Vagina (tissue), 2 donors: ENCODE results near the gene ARID1B.

Experiments
- CTCF ChIP-seq, 3 experiments: fragments of 450-650 bp in 2 of 3; fragments of 200-600 bp in 1 of 3; sonication (generic) in 1 of 3; IDR thresholded peaks; one replicate each; pipeline ENCODE4 v1.5.1; 2017 to 2019; ENCODE audit warnings: antibody characterized with exemption in 3 of 3, mild to moderate bottlenecking in 2 of 3, moderate library complexity in 2 of 3
- POLR2A ChIP-seq, 2 donors: fragments of 450-650 bp; IDR thresholded peaks; one replicate each; pipeline ENCODE4 v1.6.1; 2017; ENCODE audit warnings: antibody characterized with exemption in 2 of 2, mild to moderate bottlenecking in 2 of 2, moderate library complexity in 2 of 2

DNA sequence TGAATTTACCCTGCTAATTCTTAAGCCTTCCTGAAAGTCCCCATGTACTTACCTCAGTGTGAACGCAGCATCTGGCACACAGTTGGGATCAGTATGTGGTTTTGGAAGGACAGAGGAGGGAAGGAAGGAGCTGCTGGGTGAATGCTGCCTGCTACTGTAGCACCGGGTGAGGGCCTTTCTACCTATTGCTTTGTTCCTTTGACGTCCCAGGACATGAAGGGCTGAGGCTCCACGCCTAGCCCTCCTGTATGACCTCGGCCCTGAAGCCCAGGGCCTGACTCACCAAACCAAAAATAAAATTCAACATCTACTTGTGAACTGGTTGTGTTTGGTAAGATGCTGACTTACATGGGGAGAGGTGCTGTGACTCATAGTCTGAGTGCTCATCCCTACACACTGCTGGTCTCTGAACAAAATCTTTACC is 51.1 kb downstream of the ARID1B start:
- TF ChIP-seq CTCF (IDR thresholded peaks at IDR 0.05) (no peak), POLR2A (IDR thresholded peaks at IDR 0.05) (no peak)
